Measurements from ENCODE around the gene DTWD1.

- TF ChIP-seq CTCF (IDR thresholded peaks at IDR 0.05): no peak
- TF ChIP-seq POLR2A (IDR thresholded peaks at IDR 0.05): no peak
Measured at GRCh38 chr15:49688135-49688790, 67.4 kb downstream of the DTWD1 start.
